ENCODE results near the gene KRT86. TPM values are rescaled to one million over a fixed set of nuclear protein-coding genes. Genes with fewer than 3 reads are reported as not detected.

KRT86 gene
- total and polyA plus RNA-seq, 2 of the 13 experiments (the other 11 are each of a cell fraction or from before 2014, with no cell fraction given) = not detected

DNA sequence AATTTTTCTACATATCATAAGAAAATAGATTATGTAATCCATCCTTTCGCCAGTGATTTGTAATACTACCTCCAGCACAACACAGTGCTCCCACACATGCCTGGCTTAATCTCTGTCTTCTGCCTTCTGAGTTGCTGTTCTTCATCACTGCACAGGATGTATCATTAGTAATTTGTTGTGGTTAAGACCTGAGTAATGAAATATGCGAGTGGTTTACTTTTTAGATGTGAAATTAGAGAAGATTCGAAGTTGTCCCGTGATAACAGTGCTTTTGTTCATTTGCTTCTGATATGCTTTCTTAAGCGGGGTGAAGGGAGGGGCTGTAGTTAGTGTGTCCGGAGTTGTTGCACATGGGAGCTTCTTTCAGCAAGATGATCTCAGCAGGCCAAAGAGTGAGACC is 74.8 kb downstream of the KRT86 start:
- Histone ChIP-seq H3K4me1 (ENCODE audit: insufficient read depth, low read length) (peaks cover 10% of the 10 kb centered on the region), H3K79me2 (ENCODE audit: insufficient read depth, low read length) (no peaks in the 10 kb centered on the region), H3K4me3 (replicated peaks in 1 of 3; ENCODE audit: insufficient read depth in 1 of 3, low read depth in 2 of 3, low read length in 3 of 3) (no peak overlapping the region), H3K36me3 (replicated peaks in 1 of 2; ENCODE audit: control insufficient read depth in 1 of 2, insufficient read depth in 2 of 2, low read length in 2 of 2) (no peaks in the 10 kb centered on the region), H4K20me1 (ENCODE audit: insufficient read depth, low read length) (no peaks in the 10 kb centered on the region), H3K27ac (ENCODE audit: extremely low read length, insufficient read depth, low read length) (no peak overlapping the region), H3K9ac (ENCODE audit: insufficient read depth, low read depth, low read length) (no peak overlapping the region), H3K27me3 (ENCODE audit: control insufficient read depth in 1 of 2, insufficient read depth in 2 of 2, low read length in 2 of 2) (peaks cover 0 to 33% of the 10 kb centered on the region in 2 experiments; a peak in 4 of 5 replicates), H3K9me3 (ENCODE audit: low read length) (no peaks in the 10 kb centered on the region), H3K4me2 (ENCODE audit: low read depth, low read length) (no peak overlapping the region), H2AFZ (ENCODE audit: low read length) (no peak overlapping the region)
- DNase-seq (ENCODE audit: low spot score) = no peak
- ChIA-PET POLR2A (no interaction called here), CTCF (ENCODE audit: low intra/inter-chr PET ratio, low total read pairs) (no interaction called here)
- 10% methylated on average over 6 of the region's 6 CpGs for WGBS (ENCODE audit: low lambda C conversion rate)
- no peak for ATAC-seq
- in situ Hi-C loops (cut with HindIII; ENCODE audit: extremely low pct_ligation_motif_present, low pct_unique_long_range_greater_than_20kb) = no loop called here
- TF ChIP-seq ZFY (CRISPR knock-in tag; IDR thresholded peaks at IDR 0.05) (no peak), HCFC1 (IDR thresholded peaks at IDR 0.05; ENCODE audit: low read depth, low read length) (no peak), ZSCAN20 (CRISPR knock-in tag; IDR thresholded peaks at IDR 0.05; ENCODE audit: borderline replicate concordance) (no peak), ZNF256 (CRISPR knock-in tag; conservative IDR thresholded peaks at IDR 0.05) (no peak), AGO1 (IDR thresholded peaks at IDR 0.05; ENCODE audit: low read depth, low read length, poor library complexity, severe bottlenecking) (no peak)
- TF ChIP-seq, protein P1, sequence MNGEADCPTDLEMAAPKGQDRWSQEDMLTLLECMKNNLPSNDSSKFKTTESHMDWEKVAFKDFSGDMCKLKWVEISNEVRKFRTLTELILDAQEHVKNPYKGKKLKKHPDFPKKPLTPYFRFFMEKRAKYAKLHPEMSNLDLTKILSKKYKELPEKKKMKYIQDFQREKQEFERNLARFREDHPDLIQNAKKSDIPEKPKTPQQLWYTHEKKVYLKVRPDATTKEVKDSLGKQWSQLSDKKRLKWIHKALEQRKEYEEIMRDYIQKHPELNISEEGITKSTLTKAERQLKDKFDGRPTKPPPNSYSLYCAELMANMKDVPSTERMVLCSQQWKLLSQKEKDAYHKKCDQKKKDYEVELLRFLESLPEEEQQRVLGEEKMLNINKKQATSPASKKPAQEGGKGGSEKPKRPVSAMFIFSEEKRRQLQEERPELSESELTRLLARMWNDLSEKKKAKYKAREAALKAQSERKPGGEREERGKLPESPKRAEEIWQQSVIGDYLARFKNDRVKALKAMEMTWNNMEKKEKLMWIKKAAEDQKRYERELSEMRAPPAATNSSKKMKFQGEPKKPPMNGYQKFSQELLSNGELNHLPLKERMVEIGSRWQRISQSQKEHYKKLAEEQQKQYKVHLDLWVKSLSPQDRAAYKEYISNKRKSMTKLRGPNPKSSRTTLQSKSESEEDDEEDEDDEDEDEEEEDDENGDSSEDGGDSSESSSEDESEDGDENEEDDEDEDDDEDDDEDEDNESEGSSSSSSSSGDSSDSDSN (CRISPR knock-in tag; IDR thresholded peaks at IDR 0.05) = no peak
- FAIRE-seq = no peak
- intact Hi-C loops (cut with micrococcal nuclease; ENCODE audit: unreplicated experiment) = no loop called here
- no TSS peak for BruUV-seq (replicated peaks)

Data from HepG2 (cell line).